A549 treated with CpdA at 1 μM for 4 hours (cell line): ENCODE measurements around the gene ANTXRL. TPM values are rescaled to one million over a fixed set of nuclear protein-coding genes. Genes with fewer than 3 reads are reported as not detected.

Source experiments
- total RNA-seq: library from RNA; stranded (reverse); fragments of 200-300 nt; extraction: Qiagen RNA extraction; gene quantifications from 5 replicates; pipeline ENCODE4 v1.2.3, GENCODE V29; 2022; ENCODE audit warnings: low read depth

The ANTXRL gene
- total RNA-seq: 0.09 to 0.24 TPM (median 0.13 TPM) in 3 of 5 replicates, not detected in the others

DNA sequence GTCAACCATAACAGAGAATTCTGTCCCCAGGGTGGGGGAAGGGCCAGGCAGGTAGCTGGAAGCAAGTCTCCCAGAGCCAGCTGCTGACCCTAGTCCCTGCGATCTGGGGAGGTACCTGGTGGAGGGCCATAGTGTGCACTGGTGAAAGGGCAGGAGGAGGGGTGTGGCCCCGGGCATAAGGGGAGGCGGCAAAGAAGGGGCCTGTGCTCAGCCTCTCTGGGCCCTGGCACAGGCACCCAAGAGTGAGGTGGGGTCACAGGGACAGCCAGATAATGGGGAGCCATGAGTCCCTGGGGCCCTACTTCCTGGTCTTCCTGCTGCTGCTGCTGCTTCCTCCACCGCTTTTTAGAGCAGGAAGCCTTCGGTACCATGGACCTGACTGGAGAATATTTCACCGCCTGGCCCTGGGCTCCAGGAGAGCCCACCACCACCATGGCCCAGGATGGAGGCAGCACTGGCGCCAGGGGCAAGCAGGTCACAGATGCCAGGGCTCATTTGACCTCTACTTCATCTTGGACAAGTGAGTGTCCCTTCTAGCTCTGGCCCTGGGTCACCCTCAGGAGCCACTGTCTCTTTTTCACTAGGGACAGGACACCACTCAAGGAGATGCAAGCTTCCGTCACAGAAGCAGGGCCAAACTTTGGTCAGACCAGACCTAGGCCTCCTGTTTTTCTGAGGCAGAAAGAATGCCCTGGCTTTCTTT is at the start of gene ANTXRL:
ANTXRL (plus strand) TSS at position 7 of the 703 bp plus-strand sequence; CDS start at position 273, 266 bp downstream.

DNA sequence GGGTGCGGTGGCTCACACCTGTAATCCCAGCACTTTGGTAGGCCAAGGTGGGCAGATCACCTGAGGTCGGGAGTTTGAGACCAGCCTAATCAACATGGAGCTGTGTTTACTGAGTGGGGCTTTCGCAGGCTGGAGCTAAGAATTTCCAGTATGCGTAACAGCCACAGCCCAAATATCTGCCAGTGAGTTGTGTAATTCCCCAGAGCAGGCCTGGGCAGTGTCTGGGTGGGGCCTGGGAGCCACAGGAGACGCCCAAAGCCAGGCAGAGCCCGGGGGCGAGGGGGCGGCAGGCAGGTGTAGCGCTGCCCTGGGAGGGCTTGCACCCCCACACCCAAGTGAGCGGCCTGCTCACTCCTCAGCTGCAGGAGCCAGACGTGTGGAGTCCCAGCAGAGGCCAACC is 88.6 kb downstream of the ANTXRL start, which contains the start of gene ANXA8L1:
ANXA8L1 (plus strand) TSS at position 371 of the 400 bp plus-strand sequence. CDS start 76 bp downstream, outside the sequence.

Other genes starting within 250 kb of the ANTXRL start
- gene MSMB, start 240.7 kb upstream of the ANTXRL start, total RNA-seq: not detected in 5 replicates
- 80.3 to 122 TPM (median 96.8 TPM) in 5 replicates for gene ANXA8L1, start 88.8 kb downstream of the ANTXRL start, total RNA-seq
- gene NPY4R, start 179.0 kb downstream of the ANTXRL start, total RNA-seq: 30.0 to 47.6 TPM (median 39.4 TPM) in 5 replicates